Ishikawa (cell line): ENCODE measurements around the gene PHLDB2.

ENCODE experiments used
- CEBPB ChIP-seq: IDR thresholded peaks from 2 replicates; pipeline ENCODE4 v1.6.1; 2012
- CREB1 ChIP-seq: IDR thresholded peaks from 2 replicates; pipeline ENCODE4 v1.6.1; 2012; ENCODE audit warnings: low read depth
- EGR1 ChIP-seq: IDR thresholded peaks from 2 replicates; pipeline ENCODE4 v1.6.1; 2012
- EP300 ChIP-seq: IDR thresholded peaks from 2 replicates; pipeline ENCODE4 v1.6.1; 2012; ENCODE audit warnings: borderline replicate concordance
- FOXM1 ChIP-seq: IDR thresholded peaks from 2 replicates; pipeline ENCODE4 v1.6.1; 2012; ENCODE audit warnings: low read depth, borderline replicate concordance
- NFIC ChIP-seq: IDR thresholded peaks from 2 replicates; pipeline ENCODE4 v1.6.1; 2012
- RAD21 ChIP-seq: IDR thresholded peaks from 2 replicates; pipeline ENCODE4 v1.6.1; 2012; ENCODE audit warnings: low read depth
- TAF1 ChIP-seq: IDR thresholded peaks from 2 replicates; pipeline ENCODE4 v1.6.1; 2012; ENCODE audit warnings: low read depth, mild to moderate bottlenecking
- TCF12 ChIP-seq: IDR thresholded peaks from 2 replicates; pipeline ENCODE4 v1.6.1; 2012; ENCODE audit warnings: low read depth
- TEAD4 ChIP-seq: IDR thresholded peaks from 2 replicates; pipeline ENCODE4 v1.6.1; 2012
- YY1 ChIP-seq: IDR thresholded peaks from 2 replicates; pipeline ENCODE4 v1.6.1; 2012; ENCODE audit warnings: low read depth
- ZBTB7A ChIP-seq: IDR thresholded peaks from 2 replicates; pipeline ENCODE4 v1.6.1; 2012; ENCODE audit warnings: low read depth
- TF ChIP-seq, protein P1 (sequence below): IDR thresholded peaks from 2 replicates; pipeline ENCODE4 v1.6.1; 2012; ENCODE audit warnings: low read depth, mild to moderate bottlenecking
- TF ChIP-seq, protein P2 (sequence below): IDR thresholded peaks from 2 replicates; pipeline ENCODE4 v1.6.1; 2012
- TF ChIP-seq, protein P3 (sequence below): IDR thresholded peaks from 2 replicates; pipeline ENCODE4 v1.6.1; 2012

The PHLDB2 gene

DNA sequence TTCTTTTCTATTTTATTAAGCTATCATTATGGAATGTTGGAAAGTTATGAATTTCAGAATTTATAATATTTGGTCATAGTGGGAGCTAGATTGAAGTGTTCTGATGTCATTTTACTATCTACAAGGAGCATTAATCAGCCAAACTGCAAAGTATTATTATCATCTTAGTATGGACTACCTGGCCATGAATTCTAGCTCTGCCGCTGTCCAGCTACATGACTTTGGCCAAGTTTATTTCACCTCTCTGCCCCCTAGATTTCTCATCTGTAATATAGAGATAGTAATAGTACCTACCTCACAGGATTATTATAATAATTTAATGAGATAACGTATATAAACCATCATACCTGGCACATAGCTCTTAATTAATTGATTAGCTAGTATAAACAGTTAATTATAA lies 92.0 kb downstream of the PHLDB2 start:
- TF ChIP-seq, protein P1, sequence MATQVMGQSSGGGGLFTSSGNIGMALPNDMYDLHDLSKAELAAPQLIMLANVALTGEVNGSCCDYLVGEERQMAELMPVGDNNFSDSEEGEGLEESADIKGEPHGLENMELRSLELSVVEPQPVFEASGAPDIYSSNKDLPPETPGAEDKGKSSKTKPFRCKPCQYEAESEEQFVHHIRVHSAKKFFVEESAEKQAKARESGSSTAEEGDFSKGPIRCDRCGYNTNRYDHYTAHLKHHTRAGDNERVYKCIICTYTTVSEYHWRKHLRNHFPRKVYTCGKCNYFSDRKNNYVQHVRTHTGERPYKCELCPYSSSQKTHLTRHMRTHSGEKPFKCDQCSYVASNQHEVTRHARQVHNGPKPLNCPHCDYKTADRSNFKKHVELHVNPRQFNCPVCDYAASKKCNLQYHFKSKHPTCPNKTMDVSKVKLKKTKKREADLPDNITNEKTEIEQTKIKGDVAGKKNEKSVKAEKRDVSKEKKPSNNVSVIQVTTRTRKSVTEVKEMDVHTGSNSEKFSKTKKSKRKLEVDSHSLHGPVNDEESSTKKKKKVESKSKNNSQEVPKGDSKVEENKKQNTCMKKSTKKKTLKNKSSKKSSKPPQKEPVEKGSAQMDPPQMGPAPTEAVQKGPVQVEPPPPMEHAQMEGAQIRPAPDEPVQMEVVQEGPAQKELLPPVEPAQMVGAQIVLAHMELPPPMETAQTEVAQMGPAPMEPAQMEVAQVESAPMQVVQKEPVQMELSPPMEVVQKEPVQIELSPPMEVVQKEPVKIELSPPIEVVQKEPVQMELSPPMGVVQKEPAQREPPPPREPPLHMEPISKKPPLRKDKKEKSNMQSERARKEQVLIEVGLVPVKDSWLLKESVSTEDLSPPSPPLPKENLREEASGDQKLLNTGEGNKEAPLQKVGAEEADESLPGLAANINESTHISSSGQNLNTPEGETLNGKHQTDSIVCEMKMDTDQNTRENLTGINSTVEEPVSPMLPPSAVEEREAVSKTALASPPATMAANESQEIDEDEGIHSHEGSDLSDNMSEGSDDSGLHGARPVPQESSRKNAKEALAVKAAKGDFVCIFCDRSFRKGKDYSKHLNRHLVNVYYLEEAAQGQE, result peak; percentile 28; the same call in 1 of the 2 replicates
- no peak for TF ChIP-seq NFIC

DNA sequence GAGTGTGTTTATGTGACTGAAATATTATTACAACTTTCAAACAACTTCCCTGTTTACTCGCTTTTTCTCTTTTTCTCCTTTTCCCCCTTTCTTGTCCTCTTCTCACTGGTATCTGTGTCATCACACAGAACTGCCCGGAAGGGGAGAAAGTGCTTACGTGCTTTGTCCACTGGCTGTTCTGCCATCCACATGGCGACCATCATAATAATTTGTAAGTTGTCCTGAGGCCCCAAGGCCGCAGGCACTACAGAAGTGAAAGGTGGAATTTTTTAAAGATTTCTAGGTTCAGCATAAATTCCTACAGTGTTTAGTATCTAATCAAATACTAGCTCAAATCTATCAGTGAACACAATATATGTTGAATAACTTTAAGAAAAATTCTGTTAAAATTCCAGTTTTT lies 93.0 kb downstream of the PHLDB2 start:
- TF ChIP-seq, protein P1, result no peak
- TF ChIP-seq ZBTB7A, result no peak

DNA sequence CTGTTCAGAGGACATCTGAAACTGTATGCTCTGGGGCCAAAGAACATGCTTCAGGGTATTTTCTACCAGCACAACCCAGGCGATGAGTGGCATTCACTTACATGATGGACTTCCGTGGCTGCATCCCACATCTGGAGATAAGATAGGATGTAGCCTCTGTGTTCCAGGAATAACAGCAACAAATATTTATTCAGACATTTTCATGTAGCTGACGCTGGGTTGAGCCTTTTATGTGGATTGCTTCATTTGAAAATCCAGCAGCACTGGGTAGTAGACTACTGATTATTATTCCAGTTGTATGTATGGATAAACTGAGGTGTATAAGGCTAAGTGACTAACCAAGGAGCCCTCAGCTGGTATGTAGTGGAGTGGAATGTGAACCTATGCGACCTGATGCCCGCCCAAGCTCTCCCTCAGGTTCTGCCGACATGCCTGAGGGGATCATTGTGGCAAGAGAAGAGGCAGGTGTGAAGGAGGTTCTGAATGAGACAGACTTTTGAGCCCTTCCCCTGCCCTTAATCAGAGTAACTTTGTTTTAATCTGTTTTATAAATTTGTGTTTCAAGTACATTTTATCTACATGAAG lies 93.9 kb downstream of the PHLDB2 start:
- no peak for TF ChIP-seq TCF12

DNA sequence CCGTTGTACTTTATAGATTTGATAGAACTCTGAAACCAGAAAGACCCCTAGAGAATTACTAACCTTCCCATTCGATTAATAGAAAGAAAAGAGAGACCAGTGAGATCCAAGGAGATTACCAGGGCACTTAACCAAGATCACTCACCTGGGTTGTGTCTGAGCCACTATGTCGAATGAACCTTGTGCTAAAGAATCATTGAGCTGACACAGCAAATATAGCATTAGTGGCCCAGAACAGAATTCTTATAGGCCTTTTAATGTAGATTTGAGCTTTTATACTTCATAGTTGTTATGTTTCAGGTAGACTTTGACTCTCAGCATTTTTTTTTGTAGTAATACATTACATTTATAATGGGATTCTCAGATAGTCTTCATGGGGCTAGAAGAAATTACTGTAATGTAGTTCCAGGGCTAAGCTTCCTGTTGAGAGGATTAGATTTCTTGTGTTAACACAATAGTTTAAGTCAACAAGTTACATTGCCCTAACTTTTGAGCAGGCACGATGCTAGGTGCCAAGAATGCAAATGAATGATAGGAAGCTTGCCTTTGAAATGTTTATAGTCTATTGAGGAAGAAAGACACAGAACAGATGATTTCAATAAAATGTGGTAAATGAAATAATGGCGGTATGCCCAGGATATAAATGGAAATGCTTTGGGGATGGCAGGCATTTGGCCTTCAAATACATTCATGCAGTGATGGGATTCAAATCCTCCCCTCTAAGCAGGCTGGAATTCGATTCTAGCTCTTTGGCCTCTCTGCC lies 95.3 kb downstream of the PHLDB2 start:
- TF ChIP-seq, protein P2, sequence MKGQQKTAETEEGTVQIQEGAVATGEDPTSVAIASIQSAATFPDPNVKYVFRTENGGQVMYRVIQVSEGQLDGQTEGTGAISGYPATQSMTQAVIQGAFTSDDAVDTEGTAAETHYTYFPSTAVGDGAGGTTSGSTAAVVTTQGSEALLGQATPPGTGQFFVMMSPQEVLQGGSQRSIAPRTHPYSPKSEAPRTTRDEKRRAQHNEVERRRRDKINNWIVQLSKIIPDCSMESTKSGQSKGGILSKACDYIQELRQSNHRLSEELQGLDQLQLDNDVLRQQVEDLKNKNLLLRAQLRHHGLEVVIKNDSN, result no peak
- no peak for TF ChIP-seq YY1
- TF ChIP-seq RAD21, result no peak
- TF ChIP-seq CEBPB, result no peak

DNA sequence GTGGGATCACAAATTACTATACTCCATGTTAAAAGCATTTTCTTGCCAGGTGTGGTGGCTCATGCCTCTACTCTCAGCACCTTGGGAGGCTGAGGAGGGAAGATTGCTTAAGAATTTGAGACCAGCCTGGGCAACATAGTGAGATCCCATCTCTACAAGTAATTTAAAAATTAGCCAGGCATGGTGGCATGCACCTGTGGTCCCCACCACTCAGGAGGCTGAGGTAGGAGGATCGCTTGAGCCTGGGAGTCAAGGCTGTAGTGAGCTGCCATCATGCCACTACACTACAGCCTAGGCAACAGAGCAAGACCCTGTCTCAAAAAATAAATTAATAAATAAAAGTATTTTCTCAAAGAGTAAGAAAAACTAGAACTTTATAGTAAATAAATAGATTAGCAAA lies 96.8 kb downstream of the PHLDB2 start:
- no peak for TF ChIP-seq EP300
- no peak for TF ChIP-seq YY1
- TF ChIP-seq TEAD4, result no peak
- no peak for TF ChIP-seq EGR1
- no peak for TF ChIP-seq RAD21
- TF ChIP-seq ZBTB7A, result no peak
- TF ChIP-seq, protein P3, sequence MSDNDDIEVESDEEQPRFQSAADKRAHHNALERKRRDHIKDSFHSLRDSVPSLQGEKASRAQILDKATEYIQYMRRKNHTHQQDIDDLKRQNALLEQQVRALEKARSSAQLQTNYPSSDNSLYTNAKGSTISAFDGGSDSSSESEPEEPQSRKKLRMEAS, result no peak
- no peak for TF ChIP-seq CEBPB
- no peak for TF ChIP-seq FOXM1
- no peak for TF ChIP-seq TCF12
- TF ChIP-seq, protein P1, result no peak
- TF ChIP-seq CREB1, result no peak
- TF ChIP-seq TAF1, result no peak
- TF ChIP-seq, protein P2, result no peak
- no peak for TF ChIP-seq NFIC

DNA sequence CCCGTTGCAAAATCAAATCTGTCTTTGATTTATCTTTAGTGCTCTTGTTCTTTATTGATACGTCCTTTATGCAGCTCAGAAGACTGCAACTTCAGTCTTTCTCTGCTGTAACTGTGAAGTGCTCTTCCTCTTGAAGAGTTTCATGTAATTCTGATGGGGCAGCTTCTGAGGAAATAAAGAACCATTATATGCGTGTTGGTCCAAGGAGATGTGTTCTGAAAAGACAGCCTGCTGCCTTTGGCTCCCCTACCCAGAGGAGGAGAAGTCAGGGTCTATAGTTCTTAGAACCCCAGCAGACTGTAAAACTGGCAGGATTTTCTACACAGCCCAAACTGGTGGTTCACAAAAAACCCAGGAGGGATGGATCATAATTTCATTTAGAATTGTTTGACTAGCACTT lies 97.4 kb downstream of the PHLDB2 start:
- TF ChIP-seq FOXM1 (no peak), EGR1 (no peak), EP300 (no peak), TEAD4 (no peak), YY1 (no peak), CREB1 (no peak), CEBPB (no peak), TCF12 (no peak), NFIC (no peak), ZBTB7A (no peak)
- TF ChIP-seq, protein P3, result no peak
